Astrocyte of the spinal cord (primary cell): Measurements from ENCODE around the gene STX7.
A peak's percentile ranks its signal among the peaks of the same experiment; 100 is the strongest.

Experiments
- DNase-seq: peaks from one replicate; pipeline ENCODE4 v3.0.0; 2011; ENCODE audit warnings: low read depth, low spot score
- H3K4me3 ChIP-seq: 2 replicates; pipeline ENCODE4 v1.5.1; 2011; ENCODE audit warnings: low read depth, mild to moderate bottlenecking, low read length, moderate library complexity
- in situ Hi-C: cut with HindIII; loops from 2 replicates; pipeline ENCODE4 v1.10.0; 2017; ENCODE audit warnings: low sequenced_read_pairs
- TF ChIP-seq, protein P1 (sequence below): IDR thresholded peaks from 2 replicates; pipeline ENCODE4 v1.5.1; 2012; ENCODE audit warnings: low read depth, mild to moderate bottlenecking, low read length, inconsistent platforms

STX7 gene

DNA sequence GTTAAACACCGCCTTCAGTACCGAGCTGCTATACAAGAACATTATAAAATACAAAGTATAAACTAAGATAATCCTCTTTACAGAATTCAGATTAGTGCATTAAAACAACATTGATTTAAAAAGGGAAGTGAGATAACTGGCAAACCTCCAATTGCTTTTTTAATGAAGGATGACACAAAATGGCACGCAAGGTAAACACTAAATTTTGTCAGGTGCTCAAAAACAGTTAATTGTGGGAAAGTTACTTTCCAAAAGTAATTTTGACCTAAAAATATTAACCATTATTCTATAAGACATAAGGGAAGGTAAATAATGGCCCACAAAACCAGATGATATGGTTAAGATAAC is 53.3 kb downstream of the STX7 start:
- no peak for DNase-seq
- in situ Hi-C loops: no loop called here
- TF ChIP-seq, protein P1, sequence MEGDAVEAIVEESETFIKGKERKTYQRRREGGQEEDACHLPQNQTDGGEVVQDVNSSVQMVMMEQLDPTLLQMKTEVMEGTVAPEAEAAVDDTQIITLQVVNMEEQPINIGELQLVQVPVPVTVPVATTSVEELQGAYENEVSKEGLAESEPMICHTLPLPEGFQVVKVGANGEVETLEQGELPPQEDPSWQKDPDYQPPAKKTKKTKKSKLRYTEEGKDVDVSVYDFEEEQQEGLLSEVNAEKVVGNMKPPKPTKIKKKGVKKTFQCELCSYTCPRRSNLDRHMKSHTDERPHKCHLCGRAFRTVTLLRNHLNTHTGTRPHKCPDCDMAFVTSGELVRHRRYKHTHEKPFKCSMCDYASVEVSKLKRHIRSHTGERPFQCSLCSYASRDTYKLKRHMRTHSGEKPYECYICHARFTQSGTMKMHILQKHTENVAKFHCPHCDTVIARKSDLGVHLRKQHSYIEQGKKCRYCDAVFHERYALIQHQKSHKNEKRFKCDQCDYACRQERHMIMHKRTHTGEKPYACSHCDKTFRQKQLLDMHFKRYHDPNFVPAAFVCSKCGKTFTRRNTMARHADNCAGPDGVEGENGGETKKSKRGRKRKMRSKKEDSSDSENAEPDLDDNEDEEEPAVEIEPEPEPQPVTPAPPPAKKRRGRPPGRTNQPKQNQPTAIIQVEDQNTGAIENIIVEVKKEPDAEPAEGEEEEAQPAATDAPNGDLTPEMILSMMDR: no peak
- no peak overlapping the region for H3K4me3 ChIP-seq

DNA sequence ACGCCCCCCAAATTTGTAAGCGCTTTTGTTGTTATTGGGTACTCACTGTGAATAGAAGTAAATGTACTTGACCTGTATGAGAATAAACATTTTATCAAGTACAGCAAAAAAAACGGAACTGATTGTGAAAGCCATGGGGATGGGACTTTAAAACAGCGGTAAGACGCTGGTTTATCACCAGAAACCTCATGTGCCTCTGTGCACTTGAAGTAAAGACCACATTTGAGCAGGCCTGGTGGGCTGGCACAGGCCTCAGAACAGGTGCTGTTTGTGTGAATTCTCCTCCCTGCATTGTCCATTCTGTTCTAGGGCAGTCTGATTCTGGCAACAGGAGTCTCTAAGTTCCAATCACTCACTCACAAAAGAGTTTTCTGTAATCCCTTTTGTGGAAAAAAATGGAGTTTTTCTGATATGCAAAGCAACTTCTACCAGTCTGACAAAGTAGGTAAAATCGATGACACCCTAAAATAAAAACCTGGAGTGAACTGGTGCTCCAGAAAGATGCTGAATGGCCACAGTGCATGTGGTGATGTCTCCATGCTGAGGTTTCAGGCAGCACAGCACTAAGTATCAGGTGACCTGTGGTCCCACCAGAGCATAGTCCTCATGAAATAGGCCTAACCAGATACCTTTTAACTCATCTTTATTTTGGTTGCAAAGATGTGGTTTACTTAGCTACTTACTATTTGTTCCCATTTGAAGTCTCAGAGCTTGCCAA is 53.9 kb downstream of the STX7 start:
- H3K4me3 ChIP-seq: no peak overlapping the region
- TF ChIP-seq, protein P1: no peak
- DNase-seq: no peak
- in situ Hi-C loops: no loop called here

DNA sequence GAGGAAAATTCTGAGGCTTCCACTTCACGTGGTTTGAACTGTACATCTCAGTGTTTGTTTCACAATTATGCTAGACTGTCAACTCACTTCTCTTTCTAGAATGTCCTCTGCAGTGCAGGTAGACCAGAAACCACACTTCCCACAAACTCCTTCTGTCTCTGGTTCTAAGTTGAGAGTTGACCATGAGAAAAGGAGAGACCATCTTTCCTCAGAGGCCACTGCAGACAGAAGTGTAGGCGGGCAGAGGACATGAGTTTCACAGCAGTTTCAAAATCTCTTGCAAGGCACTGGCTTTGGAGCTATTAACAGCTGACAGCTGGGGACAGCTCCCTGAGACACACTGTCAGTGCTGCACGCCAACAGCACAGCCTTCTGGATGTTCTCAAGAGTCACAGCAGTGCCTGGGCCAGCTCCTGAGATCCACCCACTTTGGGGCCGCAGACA is 56.2 kb downstream of the STX7 start:
- H3K4me3 ChIP-seq: no peak overlapping the region
- in situ Hi-C loops: no loop called here
- TF ChIP-seq, protein P1: no peak
- no peak for DNase-seq

DNA sequence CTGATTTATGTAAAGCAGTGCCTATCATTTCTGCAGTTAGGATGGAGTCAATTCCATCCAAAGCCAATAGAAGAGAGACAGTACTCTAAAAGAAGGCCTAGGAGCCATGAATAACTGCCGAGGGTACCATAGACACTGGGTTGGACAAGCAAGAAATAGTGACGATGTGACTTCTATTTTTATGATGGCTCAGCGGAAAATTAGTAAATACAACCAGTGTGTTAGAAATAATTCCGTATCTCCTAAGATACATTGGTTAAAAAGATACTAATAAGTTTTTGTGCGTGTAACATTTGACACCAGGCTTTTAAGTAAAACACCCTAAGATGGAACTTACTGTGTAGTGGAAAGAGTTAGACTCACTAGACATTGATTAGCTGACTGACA is 66.1 kb downstream of the STX7 start:
- no peak for DNase-seq
- H3K4me3 ChIP-seq: no peak overlapping the region
- TF ChIP-seq, protein P1: no peak
- in situ Hi-C loops: no loop called here

DNA sequence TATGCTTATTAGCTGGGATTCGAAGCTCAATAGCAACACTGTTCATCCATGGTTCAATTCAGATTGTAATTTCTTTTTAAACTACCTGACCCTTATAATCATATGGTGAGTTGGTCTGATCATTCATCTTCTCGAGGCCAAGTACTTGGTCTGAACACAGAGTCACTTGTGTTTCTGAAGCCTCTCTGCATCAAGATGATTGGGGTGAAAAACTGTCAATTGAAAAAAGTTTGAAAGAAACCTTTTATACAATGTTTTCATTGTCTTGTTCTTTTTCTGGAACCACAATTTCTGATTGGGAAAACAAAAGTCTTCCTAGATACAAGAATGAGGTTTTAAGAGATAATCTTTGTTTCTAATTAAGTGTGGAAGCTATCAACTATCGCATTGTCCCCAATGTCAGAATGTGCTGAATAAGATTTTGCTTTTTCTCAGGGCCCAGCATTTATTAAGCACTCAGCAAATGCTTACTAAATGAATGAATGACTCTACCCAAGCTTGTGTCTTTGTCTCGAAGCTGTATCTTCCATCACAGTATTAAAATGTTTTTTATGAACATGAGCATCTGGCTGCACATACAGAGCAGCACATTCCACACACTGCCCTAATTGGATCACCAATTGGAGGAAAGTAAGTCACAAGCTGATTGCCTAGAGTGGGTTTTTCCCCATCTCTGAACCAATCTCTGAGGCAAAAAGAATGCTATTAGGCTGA is 66.6 kb downstream of the STX7 start:
- TF ChIP-seq, protein P1: no peak
- H3K4me3 ChIP-seq: no peak overlapping the region
- no peak for DNase-seq
- in situ Hi-C loops: no loop called here

DNA sequence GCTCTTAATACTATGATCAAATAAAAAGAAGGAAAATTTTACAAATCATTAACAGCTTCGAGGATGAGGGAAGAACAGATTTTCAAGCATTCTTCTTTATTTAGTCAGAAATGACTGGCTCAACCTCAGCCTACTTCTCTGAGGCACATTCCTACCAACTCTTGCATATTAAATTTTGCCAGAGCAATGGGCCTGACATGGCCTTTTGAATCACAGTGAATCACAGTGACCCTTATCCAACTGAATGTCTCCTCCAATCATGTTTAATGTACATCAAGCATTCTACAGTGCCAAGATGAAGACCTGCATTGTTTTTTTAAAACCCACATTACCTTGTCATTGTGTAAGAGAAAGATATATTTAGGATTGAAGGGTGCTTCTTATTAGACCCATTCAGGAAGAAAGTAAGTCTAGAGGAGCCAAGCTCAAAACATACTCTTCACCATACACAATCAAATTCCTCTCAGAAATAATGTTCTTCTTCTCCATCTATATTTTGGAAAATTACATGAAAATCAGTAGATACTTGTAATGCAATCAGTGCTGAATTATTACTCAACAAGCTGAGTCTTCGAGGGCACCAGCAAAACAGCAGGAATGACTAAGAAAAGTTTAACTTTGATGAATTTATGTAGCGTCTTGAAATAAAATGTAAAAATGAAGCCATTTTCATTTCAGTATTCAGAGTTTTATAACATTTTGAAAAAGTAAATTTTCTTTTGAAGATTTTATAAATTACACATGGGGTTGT is 67.5 kb downstream of the STX7 start:
- DNase-seq: peak; percentile 84
- in situ Hi-C loops: no loop called here
- H3K4me3 ChIP-seq: no peak overlapping the region
- TF ChIP-seq, protein P1: no peak
